H9 (cell line): ENCODE measurements around the gene CPLX4. TPM values are rescaled to one million over a fixed set of nuclear protein-coding genes. Genes with fewer than 3 reads are reported as not detected.

Source experiments
- DNase-seq: peaks from one replicate; pipeline ENCODE4 v3.0.0-alpha.2; 2017
- H2AFZ ChIP-seq: one replicate; pipeline ENCODE4 v1.6.1; 2013; ENCODE audit warnings: mild to moderate bottlenecking, low read length, control low read depth, moderate library complexity
- H2AK5ac ChIP-seq: 2 replicates; pipeline ENCODE4 v1.6.1; 2013; ENCODE audit warnings: low read length, control low read depth, mixed read lengths; ENCODE audit not compliant: insufficient read length
- H2BK120ac ChIP-seq: one replicate; pipeline ENCODE4 v1.6.1; 2013; ENCODE audit warnings: low read depth, mild to moderate bottlenecking, low read length, control low read depth, inconsistent platforms; ENCODE audit not compliant: poor library complexity, severe bottlenecking
- H2BK12ac ChIP-seq: 2 replicates; pipeline ENCODE4 v1.6.1; 2013; ENCODE audit warnings: low read length, control low read depth, mixed read lengths, low read depth; ENCODE audit not compliant: insufficient read length
- H2BK15ac ChIP-seq: 2 replicates; pipeline ENCODE4 v1.6.1; 2013; ENCODE audit warnings: low read depth, low read length, control low read depth
- H2BK20ac ChIP-seq: one replicate; pipeline ENCODE4 v1.6.1; 2013; ENCODE audit warnings: low read depth, mild to moderate bottlenecking, low read length, control low read depth, inconsistent platforms; ENCODE audit not compliant: poor library complexity, severe bottlenecking
- H2BK5ac ChIP-seq: 2 replicates; pipeline ENCODE4 v1.6.1; 2013; ENCODE audit warnings: low read length, control low read depth, mixed read lengths; ENCODE audit not compliant: insufficient read length
- H3K14ac ChIP-seq: 2 replicates; pipeline ENCODE4 v1.6.1; 2013; ENCODE audit warnings: low read length, control low read depth; ENCODE audit not compliant: insufficient read depth
- H3K18ac ChIP-seq: 2 replicates; pipeline ENCODE4 v1.6.1; 2013; ENCODE audit warnings: low read depth, mild to moderate bottlenecking, mixed read lengths, low read length, control low read depth; ENCODE audit not compliant: insufficient read length
- H3K23ac ChIP-seq: 2 replicates; pipeline ENCODE4 v1.6.1; 2013; ENCODE audit warnings: low read length, control low read depth, mixed read lengths, low read depth; ENCODE audit not compliant: insufficient read length
- H3K23me2 ChIP-seq: 2 replicates; pipeline ENCODE4 v1.6.1; 2013; ENCODE audit warnings: low read depth, mild to moderate bottlenecking, mixed read lengths, low read length, control low read depth; ENCODE audit not compliant: insufficient read length, poor library complexity, severe bottlenecking
- H3K27ac ChIP-seq: 2 replicates; pipeline ENCODE4 v1.5.1; 2013; ENCODE audit warnings: low read length, control low read depth, mixed read lengths, low read depth; ENCODE audit not compliant: insufficient read length
- H3K27me3 ChIP-seq: 2 replicates; pipeline ENCODE4 v1.6.1; 2013; ENCODE audit warnings: low read length, control low read depth, inconsistent platforms; ENCODE audit not compliant: insufficient read depth
- H3K4ac ChIP-seq: 2 replicates; pipeline ENCODE4 v1.6.1; 2013; ENCODE audit warnings: low read depth, mild to moderate bottlenecking, control low read depth, inconsistent platforms, low read length, moderate library complexity
- H3K4me1 ChIP-seq: 2 replicates; pipeline ENCODE4 v1.6.1; 2013; ENCODE audit warnings: low read length, control low read depth, inconsistent platforms; ENCODE audit not compliant: insufficient read depth
- H3K4me2 ChIP-seq: 2 replicates; pipeline ENCODE4 v1.6.1; 2013; ENCODE audit warnings: low read length, control low read depth, mixed read lengths; ENCODE audit not compliant: insufficient read length, insufficient read depth
- H3K56ac ChIP-seq: 2 replicates; pipeline ENCODE4 v1.6.1; 2013; ENCODE audit warnings: low read depth, mild to moderate bottlenecking, mixed read lengths, low read length, control low read depth; ENCODE audit not compliant: insufficient read length
- H3K79me1 ChIP-seq: 2 replicates; pipeline ENCODE4 v1.6.1; 2013; ENCODE audit warnings: low read depth, mild to moderate bottlenecking, moderate library complexity, low read length, control low read depth, inconsistent platforms; ENCODE audit not compliant: insufficient read depth, poor library complexity, severe bottlenecking
- H3K79me2 ChIP-seq: 2 replicates; pipeline ENCODE4 v1.6.1; 2013; ENCODE audit warnings: low read length, control low read depth, inconsistent platforms; ENCODE audit not compliant: insufficient read depth
- H3K9ac ChIP-seq: 2 replicates; pipeline ENCODE4 v1.6.1; 2013; ENCODE audit warnings: low read length, control low read depth, mixed read lengths; ENCODE audit not compliant: insufficient read length; ENCODE audit errors: extremely low read depth
- H3K9me3 ChIP-seq: one replicate; pipeline ENCODE4 v1.6.1; 2013; ENCODE audit warnings: low read depth, low read length, inconsistent platforms; ENCODE audit not compliant: control insufficient read depth
- H3T11ph ChIP-seq: one replicate; pipeline ENCODE4 v1.6.1; 2013; ENCODE audit warnings: mild to moderate bottlenecking, low read length, control low read depth, inconsistent platforms
- H4K20me1 ChIP-seq: one replicate; pipeline ENCODE4 v1.6.1; 2013; ENCODE audit not compliant: control insufficient read depth, insufficient read length, insufficient read depth
- H4K5ac ChIP-seq: 2 replicates; pipeline ENCODE4 v1.6.1; 2013; ENCODE audit warnings: low read depth, mild to moderate bottlenecking, mixed read lengths, low read length, control low read depth; ENCODE audit not compliant: insufficient read length
- H4K8ac ChIP-seq: replicated peaks from 2 replicates; pipeline ENCODE4 v1.6.1; 2013; ENCODE audit warnings: low read length, control low read depth, mixed read lengths, low read depth; ENCODE audit not compliant: insufficient read length
- H4K91ac ChIP-seq: 2 replicates; pipeline ENCODE4 v1.6.1; 2013; ENCODE audit warnings: low read depth, mild to moderate bottlenecking, moderate library complexity, mixed read lengths, low read length, control low read depth; ENCODE audit not compliant: insufficient read length
- H3K27ac Mint-ChIP-seq, 3 experiments: 2 replicates in 2 of 3; 3 replicates in 1 of 3; pipeline ENCODE4 v1.8.0; 2020 to 2021; ENCODE audit warnings: mixed read lengths in 3 of 3, mild to moderate bottlenecking in 1 of 3, moderate library complexity in 1 of 3
- H3K27me3 Mint-ChIP-seq: 2 replicates; pipeline ENCODE4 v1.8.0; 2021; ENCODE audit warnings: low read depth, mild to moderate bottlenecking, moderate library complexity, mixed read lengths
- H3K36me3 Mint-ChIP-seq, 3 experiments: 2 replicates in 2 of 3; 3 replicates in 1 of 3; pipeline ENCODE4 v1.8.0; 2020 to 2021; ENCODE audit warnings: low read depth in 3 of 3, mixed read lengths in 3 of 3; ENCODE audit not compliant: insufficient read depth in 1 of 3
- H3K4me1 Mint-ChIP-seq, 2 experiments: 2 replicates each; pipeline ENCODE4 v1.8.0; 2020; ENCODE audit warnings: mixed read lengths in 2 of 2
- H3K4me3 Mint-ChIP-seq, 2 experiments: 2 replicates in 1 of 2; 3 replicates in 1 of 2; pipeline ENCODE4 v1.8.0; 2020 to 2021; ENCODE audit warnings: mild to moderate bottlenecking in 2 of 2, mixed read lengths in 2 of 2, moderate library complexity in 1 of 2
- H3K9me3 Mint-ChIP-seq, 2 experiments: 2 replicates in 1 of 2; 3 replicates in 1 of 2; pipeline ENCODE4 v1.8.0; 2020; ENCODE audit warnings: mild to moderate bottlenecking in 2 of 2, mixed read lengths in 2 of 2, moderate library complexity in 1 of 2
- CTCF ChIP-seq: fragments of 200-600 bp; sonication (generic); conservative IDR thresholded peaks from 3 replicates; pipeline ENCODE4 v1.8.0; 2021; ENCODE audit warnings: antibody characterized with exemption, mild to moderate bottlenecking
- WGBS: extraction: QIAGEN DNeasy Blood & Tissue Kit; methylation state at CpG from one replicate; pipeline ENCODE4 v1.1.7; 2013; ENCODE audit warnings: missing lambda C conversion rate, low lambda C conversion rate, mixed read lengths; ENCODE audit not compliant: insufficient read length; ENCODE audit errors: extremely low coverage; 5-methylcytosine and 5-hydroxymethylcytosine counted together
- total RNA-seq: library from RNA; stranded (reverse); gene quantifications from 2 replicates; pipeline ENCODE4 v1.2.1, GENCODE V29; 2021

CPLX4 gene
- total RNA-seq, 1 experiment from 2014 or later = not detected

DNA sequence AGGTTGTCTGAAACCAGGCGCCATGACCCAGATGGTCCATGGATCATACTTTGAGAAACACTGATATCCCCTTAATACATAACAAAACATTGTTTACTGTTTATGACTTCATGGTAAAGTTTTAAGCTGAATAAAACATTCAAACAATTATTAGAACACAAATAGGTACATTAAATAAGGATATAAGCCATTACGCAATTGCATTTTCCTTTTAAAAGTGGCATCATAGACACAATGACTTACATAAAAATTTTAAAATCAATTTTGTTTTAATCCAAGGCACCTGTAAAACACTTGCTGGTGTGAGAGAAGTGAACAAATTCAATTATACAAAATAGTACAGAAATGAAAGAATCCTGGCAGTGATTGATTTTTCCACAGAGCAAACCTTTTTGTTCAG is 10.2 kb upstream of the CPLX4 start:
- H4K20me1 ChIP-seq = no peaks in the 10 kb centered on the region
- H2BK12ac ChIP-seq = no peak overlapping the region
- no peaks in the 10 kb centered on the region for H3K79me1 ChIP-seq
- H3K27me3 ChIP-seq = no peaks in the 10 kb centered on the region
- no peak overlapping the region for H4K8ac ChIP-seq
- Mint-ChIP-seq H3K36me3 (peaks cover 15 to 51% (median 48%) of the 10 kb centered on the region in 3 experiments), H3K27me3 (no peaks in the 10 kb centered on the region), H3K9me3 (no peaks in the 10 kb centered on the region), H3K4me3 (no peak overlapping the region), H3K4me1 (peaks cover 3 to 5% of the 10 kb centered on the region in 2 experiments; a peak in 3 of 4 replicates), H3K27ac (no peak overlapping the region)
- H2BK20ac ChIP-seq = no peak overlapping the region
- no peak overlapping the region for H3K27ac ChIP-seq
- H2AK5ac ChIP-seq = no peak overlapping the region
- H3T11ph ChIP-seq = no peak overlapping the region
- no peak overlapping the region for H3K4ac ChIP-seq
- no peak overlapping the region for H3K56ac ChIP-seq
- TF ChIP-seq CTCF = no peak
- H2BK15ac ChIP-seq = no peak overlapping the region
- no peaks in the 10 kb centered on the region for H3K4me1 ChIP-seq
- H2BK5ac ChIP-seq = no peak overlapping the region
- no peak for DNase-seq
- no peak overlapping the region for H4K5ac ChIP-seq
- H3K9me3 ChIP-seq = no peaks in the 10 kb centered on the region
- H3K4me2 ChIP-seq = no peak overlapping the region
- H3K18ac ChIP-seq = no peak overlapping the region
- no peak overlapping the region for H2AFZ ChIP-seq
- H3K23ac ChIP-seq = no peak overlapping the region
- no peak overlapping the region for H3K9ac ChIP-seq
- H3K79me2 ChIP-seq = no peaks in the 10 kb centered on the region
- no peaks in the 10 kb centered on the region for H3K23me2 ChIP-seq
- H4K91ac ChIP-seq = no peak overlapping the region
- H3K14ac ChIP-seq = no peak overlapping the region
- H2BK120ac ChIP-seq = no peak overlapping the region
- no CpG with 5 or more reads among the region's 2 CpGs for WGBS
